Ishikawa (cell line): Measurements from ENCODE around the gene CDH13.

ENCODE experiments used
- CEBPB ChIP-seq: IDR thresholded peaks from 2 replicates; pipeline ENCODE4 v1.6.1; 2012
- CREB1 ChIP-seq: IDR thresholded peaks from 2 replicates; pipeline ENCODE4 v1.6.1; 2012; ENCODE audit warnings: low read depth
- EGR1 ChIP-seq: IDR thresholded peaks from 2 replicates; pipeline ENCODE4 v1.6.1; 2012
- EP300 ChIP-seq: IDR thresholded peaks from 2 replicates; pipeline ENCODE4 v1.6.1; 2012; ENCODE audit warnings: borderline replicate concordance
- FOXM1 ChIP-seq: IDR thresholded peaks from 2 replicates; pipeline ENCODE4 v1.6.1; 2012; ENCODE audit warnings: low read depth, borderline replicate concordance
- MAX ChIP-seq: IDR thresholded peaks from 2 replicates; pipeline ENCODE4 v1.6.1; 2012
- NFIC ChIP-seq: IDR thresholded peaks from 2 replicates; pipeline ENCODE4 v1.6.1; 2012
- RAD21 ChIP-seq: IDR thresholded peaks from 2 replicates; pipeline ENCODE4 v1.6.1; 2012; ENCODE audit warnings: low read depth
- REST ChIP-seq: IDR thresholded peaks from 2 replicates; pipeline ENCODE4 v1.6.1; 2012; ENCODE audit warnings: low read depth, mild to moderate bottlenecking
- TAF1 ChIP-seq: IDR thresholded peaks from 2 replicates; pipeline ENCODE4 v1.6.1; 2012; ENCODE audit warnings: low read depth, mild to moderate bottlenecking
- TCF12 ChIP-seq: IDR thresholded peaks from 2 replicates; pipeline ENCODE4 v1.6.1; 2012; ENCODE audit warnings: low read depth
- TEAD4 ChIP-seq: IDR thresholded peaks from 2 replicates; pipeline ENCODE4 v1.6.1; 2012
- YY1 ChIP-seq: IDR thresholded peaks from 2 replicates; pipeline ENCODE4 v1.6.1; 2012; ENCODE audit warnings: low read depth
- ZBTB7A ChIP-seq: IDR thresholded peaks from 2 replicates; pipeline ENCODE4 v1.6.1; 2012; ENCODE audit warnings: low read depth
- TF ChIP-seq, protein P1 (sequence below): IDR thresholded peaks from 2 replicates; pipeline ENCODE4 v1.6.1; 2012

The CDH13 gene

GRCh38 chr16:82820855-82821254 is 194.1 kb downstream of the CDH13 start:
- TF ChIP-seq, protein P1, sequence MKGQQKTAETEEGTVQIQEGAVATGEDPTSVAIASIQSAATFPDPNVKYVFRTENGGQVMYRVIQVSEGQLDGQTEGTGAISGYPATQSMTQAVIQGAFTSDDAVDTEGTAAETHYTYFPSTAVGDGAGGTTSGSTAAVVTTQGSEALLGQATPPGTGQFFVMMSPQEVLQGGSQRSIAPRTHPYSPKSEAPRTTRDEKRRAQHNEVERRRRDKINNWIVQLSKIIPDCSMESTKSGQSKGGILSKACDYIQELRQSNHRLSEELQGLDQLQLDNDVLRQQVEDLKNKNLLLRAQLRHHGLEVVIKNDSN, result no peak
- TF ChIP-seq EP300 (no peak), YY1 (no peak)

DNA sequence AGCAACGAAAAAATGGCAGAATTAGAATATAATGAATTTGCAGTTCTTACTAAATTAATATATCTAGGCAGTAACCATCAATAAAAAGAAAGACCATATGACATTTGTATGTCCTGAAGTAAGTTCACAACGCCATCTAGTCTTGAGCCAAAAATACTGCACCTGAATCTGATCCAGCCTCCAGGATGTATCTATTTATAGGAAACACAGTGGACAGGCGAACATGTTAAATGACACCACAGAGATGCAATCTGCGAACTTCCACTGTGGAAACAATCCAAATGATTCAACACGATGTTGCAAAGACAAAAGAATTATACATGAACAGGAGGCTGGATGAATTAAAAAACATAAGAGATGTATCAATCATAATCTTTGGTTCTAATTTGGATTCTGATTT is 197.6 kb downstream of the CDH13 start:
- TF ChIP-seq ZBTB7A (no peak), YY1 (no peak), FOXM1 (no peak), REST (no peak), RAD21 (no peak), EGR1 (no peak), NFIC (no peak), CEBPB (no peak), TAF1 (no peak), EP300 (no peak), TCF12 (no peak), CREB1 (no peak), MAX (no peak), TEAD4 (no peak)
- TF ChIP-seq, protein P1, result no peak

DNA sequence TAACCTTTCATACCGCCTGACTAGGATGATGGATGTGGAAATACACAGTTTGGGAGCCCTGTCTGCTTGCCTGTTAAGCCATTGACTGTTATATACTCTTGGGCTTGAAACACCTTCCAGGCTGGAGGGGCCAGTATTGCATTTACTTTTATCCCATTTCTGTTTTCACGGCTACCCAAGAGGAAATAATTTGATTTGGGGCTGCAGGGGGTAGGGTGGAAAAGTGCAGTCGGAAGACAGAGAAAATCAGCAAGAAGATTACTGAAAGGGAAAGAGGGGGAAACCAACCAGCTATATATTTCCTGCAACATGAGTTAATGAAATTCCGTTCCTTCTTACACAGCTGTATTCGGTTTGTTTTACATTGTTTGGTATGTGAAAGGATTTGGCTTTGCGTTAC is 202.5 kb downstream of the CDH13 start:
- TF ChIP-seq, protein P1, result no peak
- TF ChIP-seq TAF1 (no peak), NFIC (no peak), REST (no peak), CREB1 (no peak), YY1 (no peak), EGR1 (no peak), MAX (no peak), TCF12 (no peak), TEAD4 (no peak)

- no peak for TF ChIP-seq EP300
- TF ChIP-seq REST, result no peak
- TF ChIP-seq CEBPB, result no peak
- TF ChIP-seq TAF1, result no peak
These were observed 204.2 kb downstream of the CDH13 start for GRCh38 chr16:82830944-82831343.

DNA sequence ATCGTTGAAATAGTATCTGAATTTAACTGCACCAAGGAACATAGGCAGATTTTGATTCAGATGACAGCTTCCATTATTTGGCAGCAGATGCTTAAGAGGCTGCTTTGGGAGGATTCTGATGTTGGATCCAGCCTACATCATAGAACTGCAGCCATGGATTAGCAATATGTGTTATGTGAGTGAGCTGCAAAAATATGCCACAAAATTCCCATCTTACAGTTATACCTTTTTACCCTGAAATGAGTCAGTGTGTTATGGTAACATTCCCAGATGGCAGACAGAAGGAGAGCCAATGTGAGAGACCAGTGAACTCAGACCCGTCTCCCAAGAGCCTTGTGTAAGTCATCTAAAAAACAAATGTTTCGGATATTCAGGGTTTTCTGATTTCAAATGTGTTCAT is 206.1 kb downstream of the CDH13 start:
- TF ChIP-seq MAX (no peak), TAF1 (no peak), FOXM1 (no peak), CEBPB (no peak), ZBTB7A (no peak), CREB1 (no peak), NFIC (no peak), TEAD4 (no peak), EGR1 (no peak), EP300 (no peak), YY1 (no peak), TCF12 (no peak), RAD21 (no peak), REST (no peak)
- TF ChIP-seq, protein P1, result no peak
